ENCODE results near the gene KIAA0930.

Gene KIAA0930

GRCh38 chr22:45237065-45237990 is 3.4 kb downstream of the KIAA0930 start:
- no peak for DNase-seq

GRCh38 chr22:45235851-45236342 is 4.8 kb downstream of the KIAA0930 start:
- no peak for DNase-seq

- DNase-seq: peak; percentile 50 to 87
These were observed 5.5 kb downstream of the KIAA0930 start for GRCh38 chr22:45235101-45235777.

GRCh38 chr22:45233827-45234226 is 6.9 kb downstream of the KIAA0930 start:
- no peak for DNase-seq

GRCh38 chr22:45233386-45233785 is 7.3 kb downstream of the KIAA0930 start:
- no peak for DNase-seq

- DNase-seq: no peak
These were observed 9.4 kb downstream of the KIAA0930 start for GRCh38 chr22:45231293-45231692.

GRCh38 chr22:45230026-45230721 is 10.5 kb downstream of the KIAA0930 start:
- DNase-seq: no peak

GRCh38 chr22:45229181-45229580 is 11.5 kb downstream of the KIAA0930 start:
- DNase-seq: no peak

GRCh38 chr22:45228401-45228754 is 12.3 kb downstream of the KIAA0930 start:
- no peak for DNase-seq

- no peak for DNase-seq
These were observed 12.9 kb downstream of the KIAA0930 start for GRCh38 chr22:45227645-45228400.

GRCh38 chr22:45226503-45227186 is 14.0 kb downstream of the KIAA0930 start:
- DNase-seq: peak in 1 of 2 donors; percentile 42

- DNase-seq: peak in 1 of 2 donors; percentile 42
These were observed 14.8 kb downstream of the KIAA0930 start for GRCh38 chr22:45225732-45226502.

GRCh38 chr22:45224988-45225731 is 15.5 kb downstream of the KIAA0930 start:
- no peak for DNase-seq

GRCh38 chr22:45224331-45224730 is 16.4 kb downstream of the KIAA0930 start:
- DNase-seq: no peak

- DNase-seq: no peak
These were observed 17.2 kb downstream of the KIAA0930 start for GRCh38 chr22:45223304-45224117.

- no peak for DNase-seq
These were observed 19.5 kb downstream of the KIAA0930 start for GRCh38 chr22:45221201-45221600.

GRCh38 chr22:45218976-45219375 is 21.7 kb downstream of the KIAA0930 start:
- DNase-seq: no peak

- DNase-seq: no peak
These were observed 22.9 kb downstream of the KIAA0930 start for GRCh38 chr22:45217806-45218205.

GRCh38 chr22:45217345-45217744 is 23.3 kb downstream of the KIAA0930 start:
- no peak for DNase-seq

Measured in bone marrow (tissue), 2 donors.